Endometrial microvascular endothelial cells (primary cell): ENCODE measurements around the gene LMO3. TPM values are rescaled to one million over a fixed set of nuclear protein-coding genes. Genes with fewer than 3 reads are reported as not detected.
"Not testable (repeated sequence)": the region's sequence is repeated elsewhere in the genome, so short reads cannot be mapped to it uniquely, and the experiment has no call there.

Source experiments
- in situ Hi-C: cut with HindIII; loops from 2 replicates; pipeline ENCODE4 v1.10.0; 2017; ENCODE audit warnings: low sequenced_read_pairs, low pct_unique_long_range_greater_than_20kb; ENCODE audit errors: inconsistent ontology term
- total RNA-seq: library from RNA; depleted of rRNA; stranded (reverse); fragments of >200 nt; gene quantifications from one replicate; pipeline ENCODE4 v1.2.3, GENCODE V29; 2015; ENCODE audit errors: inconsistent ontology term

Gene LMO3
- total RNA-seq, 1 donor from 2014 or later, result not detected

DNA sequence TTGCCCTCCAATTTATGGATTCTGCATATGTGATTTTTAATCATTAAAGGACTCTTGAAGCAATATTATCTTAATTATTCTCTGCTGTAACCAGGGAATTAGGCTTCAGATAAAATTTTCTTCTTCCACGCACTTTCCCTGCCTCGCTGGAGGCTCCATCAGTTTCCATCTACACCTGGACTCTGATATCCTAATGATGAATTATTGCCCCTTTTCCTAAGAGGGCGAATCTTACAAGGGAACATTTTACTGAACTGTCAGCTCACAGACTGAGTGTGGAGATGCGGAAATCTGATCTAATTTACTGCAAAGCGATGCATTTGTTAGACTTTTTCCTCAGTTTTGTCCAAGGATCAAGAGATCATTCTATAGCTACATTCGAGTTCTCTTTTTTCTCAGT, 43.0 kb downstream of the LMO3 start:
- in situ Hi-C loops, result no loop called here

DNA sequence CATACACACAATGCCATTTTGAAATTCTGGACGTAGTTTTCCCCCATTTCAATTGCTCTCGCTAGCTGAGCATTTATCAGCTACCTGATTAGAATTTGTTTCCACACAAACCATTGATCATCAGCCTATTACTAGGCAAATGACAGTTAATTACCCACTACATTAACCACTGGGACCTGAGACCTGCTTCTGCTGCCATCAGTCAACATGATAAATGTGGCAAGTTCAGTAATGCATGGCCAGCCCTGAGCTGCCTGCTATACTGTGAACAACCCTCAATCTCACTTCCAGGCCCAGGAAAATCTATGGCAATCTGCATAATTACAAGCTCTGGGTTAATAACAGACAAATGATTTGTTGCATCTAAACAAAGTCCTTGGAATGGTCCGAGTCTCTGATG, 43.5 kb downstream of the LMO3 start:
- in situ Hi-C loops, result no loop called here

DNA sequence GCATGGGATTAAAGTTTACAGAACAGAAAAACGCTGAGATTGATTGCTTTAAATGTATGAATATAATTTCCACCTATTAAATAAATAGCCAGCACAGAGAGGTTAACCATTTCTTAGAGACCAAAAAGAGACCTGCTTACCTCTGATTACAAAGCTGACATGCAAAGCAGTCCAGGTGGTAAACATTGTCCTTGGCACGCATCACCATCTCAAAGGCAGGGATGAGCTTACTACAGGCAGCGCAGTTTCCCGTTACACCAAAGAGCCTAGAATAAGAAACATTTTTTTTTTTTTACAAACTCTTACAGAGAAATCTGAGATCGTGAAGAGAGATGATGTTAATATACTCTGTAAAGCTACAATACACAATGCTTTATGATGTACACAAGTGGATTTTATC, 45.7 kb downstream of the LMO3 start:
- in situ Hi-C loops, result no loop called here

DNA sequence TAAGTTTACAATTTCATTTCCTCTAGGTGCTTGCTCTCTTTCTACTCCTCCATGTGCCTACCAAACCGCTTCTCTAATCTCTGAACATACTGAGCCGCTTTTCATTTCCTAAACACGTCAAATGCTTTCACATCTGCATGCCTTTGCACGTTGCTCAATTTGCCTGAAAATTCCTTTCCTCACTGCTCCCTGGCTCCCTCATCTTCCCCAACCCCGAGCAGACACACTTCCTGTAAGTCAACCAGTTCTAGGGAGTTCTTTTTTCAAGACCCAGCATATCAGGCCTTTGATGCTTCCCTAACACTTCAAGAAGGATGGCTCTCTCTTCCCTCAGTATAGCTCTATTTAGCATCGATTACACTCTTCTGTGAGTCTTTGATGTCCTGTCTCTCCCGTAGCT, 50.3 kb downstream of the LMO3 start:
- in situ Hi-C loops, result no loop called here

DNA sequence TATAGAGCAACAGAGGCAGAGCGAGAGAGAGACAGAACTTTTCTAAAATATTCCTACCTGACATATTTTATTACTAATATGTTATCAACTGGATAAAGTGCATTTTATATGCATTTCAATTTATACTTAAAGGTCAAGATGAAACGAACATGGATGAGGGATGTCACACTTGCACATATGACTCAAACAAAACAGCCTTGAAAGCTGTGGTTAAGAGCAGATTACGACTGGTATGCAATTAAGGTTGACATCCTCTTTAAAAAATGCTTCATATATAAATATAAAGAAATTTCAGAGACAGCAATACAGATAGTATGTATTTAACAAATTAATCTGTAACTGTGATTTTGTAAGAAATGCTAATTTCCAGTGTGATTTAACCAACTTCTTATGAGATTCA, 52.5 kb downstream of the LMO3 start:
- in situ Hi-C loops, result no loop called here

DNA sequence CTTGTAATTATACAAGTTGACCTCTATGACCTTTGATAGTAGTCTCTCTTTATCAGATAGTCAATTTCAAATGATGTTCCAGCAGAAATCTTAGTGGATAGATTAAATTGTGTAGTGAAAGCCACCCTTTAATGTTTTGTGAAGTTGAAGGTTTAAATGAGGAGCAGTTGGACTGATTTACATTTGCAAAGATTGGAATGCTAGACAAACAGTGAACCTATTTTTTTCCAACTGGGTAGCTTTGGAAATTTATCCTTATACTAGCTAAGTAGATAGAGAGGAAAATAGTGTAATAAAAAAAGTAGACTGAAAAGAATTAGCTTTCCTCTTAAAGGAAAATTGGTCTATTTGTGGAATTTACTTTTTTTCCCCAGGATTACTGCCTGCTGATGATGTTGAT, 53.7 kb downstream of the LMO3 start:
- in situ Hi-C loops, result no loop called here

DNA sequence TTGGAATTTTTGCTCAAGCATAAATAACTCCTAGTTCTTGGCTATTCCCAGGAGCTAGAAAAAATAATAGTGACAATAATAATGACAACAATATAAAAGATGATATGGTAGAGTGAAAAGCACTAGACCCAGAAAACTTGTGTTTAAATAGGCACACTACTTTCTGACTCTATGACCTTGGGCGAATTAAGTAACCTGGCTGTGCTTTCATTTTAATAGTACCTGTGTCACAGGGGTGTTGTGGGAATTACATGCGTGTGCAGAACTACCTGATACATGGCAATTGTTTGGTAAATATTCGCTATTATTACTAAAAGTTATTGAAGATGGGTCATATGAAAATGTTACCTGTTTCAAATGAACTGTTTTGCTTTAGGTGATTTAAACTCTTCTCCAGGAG, 60.1 kb downstream of the LMO3 start:
- in situ Hi-C loops, result no loop called here

DNA sequence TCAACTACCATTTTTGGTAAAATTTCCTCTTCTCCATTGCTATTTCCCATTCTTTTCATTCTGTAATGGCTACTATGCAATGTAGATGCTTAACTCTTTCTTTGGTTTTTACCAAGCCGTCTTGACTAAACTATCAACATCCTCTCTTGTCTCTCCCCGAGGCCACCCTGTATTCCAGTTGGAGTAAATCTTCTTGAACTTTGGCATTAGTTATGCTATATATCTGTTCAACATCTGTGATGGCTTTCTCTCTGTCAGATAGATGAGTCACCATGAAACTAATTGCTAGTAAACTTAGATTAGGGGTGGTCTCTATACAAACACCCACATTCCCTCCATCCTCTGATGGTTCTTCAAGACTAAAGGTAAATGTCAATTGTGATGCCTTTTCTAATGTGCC, 63.4 kb downstream of the LMO3 start:
- in situ Hi-C loops, result no loop called here

DNA sequence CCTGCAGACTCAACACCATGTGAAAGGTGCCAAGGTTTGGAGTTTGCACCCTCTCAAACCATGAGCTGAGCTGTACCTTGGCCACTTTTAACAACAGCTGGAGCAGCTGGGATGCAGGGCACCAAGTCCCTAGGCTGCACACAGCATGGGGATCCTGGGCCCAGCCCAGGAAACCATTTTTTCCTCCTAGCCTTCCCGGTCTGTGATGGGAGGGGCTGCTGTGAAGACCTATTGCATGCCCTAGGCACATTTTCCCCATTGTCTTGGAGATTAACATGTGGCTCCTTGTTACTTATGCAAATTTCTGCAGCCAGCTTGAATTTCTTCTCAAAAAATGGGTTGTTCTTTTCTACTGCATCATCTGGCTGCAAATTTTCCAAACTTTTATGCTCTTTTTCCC, 68.3 kb downstream of the LMO3 start:
- in situ Hi-C loops, result not testable (repeated sequence)

DNA sequence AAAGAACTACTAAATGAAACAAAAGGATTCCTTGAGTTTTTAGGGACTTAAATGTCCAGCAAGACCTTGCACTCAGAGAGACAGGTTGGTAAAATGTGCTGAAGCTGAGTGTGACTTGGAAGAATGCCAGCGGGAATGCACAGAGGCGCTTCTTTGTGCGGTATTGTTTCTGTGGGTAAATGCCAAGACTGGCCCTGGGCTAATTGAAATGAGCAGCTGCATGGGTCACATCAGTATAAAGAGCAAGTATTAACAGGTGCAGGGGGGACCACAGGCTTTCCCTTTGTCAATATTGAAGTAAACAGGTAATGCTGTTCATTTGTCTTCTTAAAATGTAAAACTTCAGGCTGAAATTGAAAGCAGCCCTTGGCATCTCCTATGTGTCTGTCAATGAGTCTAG, 74.3 kb downstream of the LMO3 start:
- in situ Hi-C loops, result no loop called here

DNA sequence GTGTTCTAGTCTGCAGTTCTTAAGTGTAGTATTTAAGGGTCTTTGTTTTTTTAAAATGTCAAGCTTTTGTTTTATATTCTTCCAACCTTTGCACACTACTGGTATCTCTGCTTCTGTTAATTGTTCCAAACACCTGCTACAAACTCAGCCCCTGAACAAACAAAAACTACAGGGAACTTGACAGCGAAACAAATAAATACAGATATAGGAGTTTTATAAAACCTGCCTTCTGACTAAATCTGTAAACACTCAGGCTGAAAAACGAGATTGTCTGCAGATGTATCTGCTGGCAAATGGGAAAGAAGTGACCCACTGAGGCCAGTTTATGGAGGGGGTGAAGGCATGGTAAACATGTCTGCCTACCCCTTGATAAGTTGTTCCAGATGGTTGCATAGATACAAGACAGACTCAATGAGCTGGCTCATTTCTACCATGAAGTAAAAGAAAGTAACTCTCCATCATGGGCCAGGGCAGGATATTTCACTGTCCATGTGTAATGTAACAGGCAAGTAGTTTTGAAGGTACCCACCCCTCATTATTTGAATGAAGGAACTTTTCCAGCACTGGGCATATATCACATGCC, 75.6 kb downstream of the LMO3 start:
- in situ Hi-C loops, result no loop called here

DNA sequence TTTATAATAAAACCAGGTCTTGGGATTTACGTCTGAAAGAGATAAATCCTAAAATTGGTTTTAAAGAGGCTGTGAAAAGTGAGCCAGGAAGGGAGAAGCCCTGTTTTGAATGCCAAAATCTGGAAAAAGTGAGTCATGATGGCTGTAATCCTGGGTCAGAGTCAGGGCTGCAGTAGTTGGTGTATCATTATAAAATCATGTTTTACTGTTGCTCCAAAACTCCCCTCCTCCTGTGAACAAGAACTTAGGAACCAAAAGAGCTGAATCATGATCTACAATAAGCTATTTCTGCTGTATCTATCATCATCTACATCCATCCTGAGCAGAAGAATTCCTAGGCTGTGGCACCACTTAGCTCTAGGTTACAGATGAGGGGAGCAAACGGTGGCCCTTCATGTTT, 79.3 kb downstream of the LMO3 start:
- in situ Hi-C loops, result no loop called here

DNA sequence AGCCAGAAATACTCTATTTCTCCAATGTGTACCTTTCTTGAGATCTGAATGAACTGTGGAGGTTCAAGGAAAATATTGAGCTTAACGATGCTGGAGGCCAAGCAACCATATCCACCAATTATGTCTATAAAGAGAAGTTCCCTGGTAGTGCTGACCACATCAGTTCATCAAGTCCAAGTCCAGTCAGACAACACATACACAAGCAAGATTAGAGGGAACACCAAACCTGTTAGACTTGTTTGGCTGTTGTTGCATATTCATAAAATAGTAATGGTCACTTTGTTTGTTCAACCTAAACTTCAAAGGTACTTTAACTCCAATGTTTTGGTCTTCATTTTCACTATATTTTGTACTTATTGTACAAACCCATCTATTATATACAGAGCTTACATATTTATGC, 81.6 kb downstream of the LMO3 start:
- in situ Hi-C loops, result no loop called here

DNA sequence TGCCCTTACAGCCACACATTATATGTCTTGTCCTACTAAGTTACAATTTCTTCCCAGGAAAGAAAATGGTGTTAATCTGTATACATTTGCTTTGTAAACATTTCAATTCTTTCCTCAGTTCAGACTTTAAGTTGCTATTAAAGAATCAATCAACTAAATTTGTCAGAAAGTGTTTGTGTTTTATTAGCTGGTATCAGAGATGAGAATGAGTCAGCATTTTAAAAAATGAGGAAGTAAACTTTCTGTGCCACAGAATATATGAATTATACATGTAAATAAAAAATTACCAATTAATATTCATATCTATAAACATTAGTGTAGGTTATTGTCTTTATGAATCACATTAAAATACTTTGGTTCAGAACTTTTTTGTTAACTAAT, 82.0 kb downstream of the LMO3 start:
- in situ Hi-C loops, result no loop called here

DNA sequence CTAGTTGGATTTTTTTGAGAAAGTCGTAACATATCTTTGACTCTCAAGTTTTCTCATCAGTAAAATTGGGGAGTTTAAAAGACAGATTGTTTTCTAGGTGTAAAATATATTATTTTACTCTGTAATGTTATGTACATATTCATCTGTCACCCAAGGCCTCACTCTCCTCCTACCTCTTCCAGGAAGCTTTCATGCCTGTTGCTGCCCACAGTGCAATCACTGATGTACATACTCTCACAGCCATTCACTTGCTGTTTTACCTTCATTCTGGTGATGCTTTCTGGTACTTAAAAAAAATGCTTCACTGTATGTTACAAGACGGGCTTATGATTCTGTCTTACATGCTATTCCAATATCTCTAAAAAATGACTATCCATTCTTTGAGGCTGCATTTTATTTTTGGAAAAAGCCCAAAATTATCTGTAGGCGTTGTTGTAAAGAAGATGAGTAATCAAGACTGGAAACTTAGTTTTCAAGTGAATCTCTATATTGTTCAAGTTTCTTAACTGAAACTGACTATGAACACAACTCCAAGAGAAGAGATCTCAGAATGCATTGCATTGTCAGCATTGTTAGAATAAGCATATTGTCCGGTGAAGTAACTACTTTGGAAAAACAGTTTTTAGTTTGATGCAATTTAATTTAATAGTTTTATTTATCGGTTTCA, 82.5 kb downstream of the LMO3 start:
- in situ Hi-C loops, result no loop called here

DNA sequence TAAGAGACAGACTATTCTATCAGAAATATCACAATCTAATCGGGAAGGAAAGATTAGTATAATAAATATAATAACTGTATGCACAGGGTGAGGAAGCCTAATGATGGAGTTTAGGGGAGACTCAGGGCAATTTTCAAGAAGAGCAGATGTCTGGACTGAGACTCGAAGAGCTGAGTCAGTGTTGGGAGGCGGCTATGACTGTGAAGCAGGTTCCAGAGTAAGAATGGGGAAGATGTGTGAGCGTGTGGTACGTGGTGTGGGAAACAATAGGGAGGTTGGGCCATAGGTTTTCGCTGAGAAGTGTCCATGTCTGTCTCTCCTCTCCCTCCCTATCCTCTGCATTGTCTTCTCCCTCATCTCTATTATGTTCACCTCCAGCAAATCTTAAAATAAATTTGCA, 85.6 kb downstream of the LMO3 start:
- in situ Hi-C loops, result no loop called here

DNA sequence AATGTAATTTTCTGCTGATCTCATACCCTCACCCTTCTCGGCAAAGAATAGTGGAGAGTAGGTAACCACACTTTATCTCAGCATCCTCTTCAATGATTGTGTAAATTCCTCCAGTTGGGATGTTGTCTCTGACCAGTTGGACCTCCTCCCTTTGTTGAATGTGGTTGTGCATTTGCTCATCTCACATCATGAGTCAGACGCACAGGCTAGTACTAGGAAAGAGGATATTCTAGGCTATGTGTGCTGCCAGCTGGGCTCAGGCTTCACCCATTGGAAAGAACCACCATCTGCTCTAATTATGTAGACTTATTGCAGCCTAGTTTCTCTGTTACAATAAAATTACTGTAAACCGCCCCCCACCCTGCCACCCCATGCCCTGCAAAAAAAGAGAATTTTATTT, 90.3 kb downstream of the LMO3 start:
- in situ Hi-C loops, result no loop called here

DNA sequence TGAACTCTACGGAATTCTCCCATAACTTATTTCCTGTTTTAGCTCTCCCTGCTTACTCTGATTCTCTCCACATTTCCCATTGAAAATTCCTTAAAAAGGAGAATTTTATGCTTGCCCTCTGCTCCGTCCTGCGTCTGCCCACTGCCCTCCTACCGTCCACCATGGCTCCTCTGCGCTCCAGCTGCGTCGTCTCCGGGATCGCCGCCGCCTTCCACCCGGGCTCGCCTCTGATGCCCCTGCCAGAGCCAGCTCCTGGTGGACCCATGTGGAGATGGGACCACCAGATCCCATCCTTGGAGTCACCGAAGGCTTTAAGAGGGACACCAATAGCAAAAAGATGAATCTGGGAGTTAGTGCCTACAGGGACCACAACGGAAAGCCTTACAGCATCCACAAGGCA, 92.7 kb downstream of the LMO3 start:
- in situ Hi-C loops, result no loop called here

DNA sequence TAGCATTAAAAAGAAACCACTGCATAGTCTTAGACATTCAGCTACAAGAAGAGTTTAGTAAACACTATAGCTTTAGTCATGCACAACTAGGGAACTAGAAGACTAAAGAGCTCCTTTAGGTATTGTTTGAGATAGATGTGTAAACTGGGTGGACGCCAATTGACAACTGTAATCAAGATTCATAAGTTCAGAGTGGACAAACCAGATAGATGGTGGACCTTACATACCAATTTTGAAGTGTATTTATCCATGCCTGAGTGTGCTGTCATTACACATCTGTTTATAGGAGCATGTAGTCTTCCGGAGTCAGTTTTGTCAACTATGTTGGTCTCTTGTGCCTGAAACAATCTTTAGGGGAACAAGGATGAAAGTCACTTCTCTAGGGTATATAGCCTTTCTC, 96.6 kb downstream of the LMO3 start:
- in situ Hi-C loops, result no loop called here

DNA sequence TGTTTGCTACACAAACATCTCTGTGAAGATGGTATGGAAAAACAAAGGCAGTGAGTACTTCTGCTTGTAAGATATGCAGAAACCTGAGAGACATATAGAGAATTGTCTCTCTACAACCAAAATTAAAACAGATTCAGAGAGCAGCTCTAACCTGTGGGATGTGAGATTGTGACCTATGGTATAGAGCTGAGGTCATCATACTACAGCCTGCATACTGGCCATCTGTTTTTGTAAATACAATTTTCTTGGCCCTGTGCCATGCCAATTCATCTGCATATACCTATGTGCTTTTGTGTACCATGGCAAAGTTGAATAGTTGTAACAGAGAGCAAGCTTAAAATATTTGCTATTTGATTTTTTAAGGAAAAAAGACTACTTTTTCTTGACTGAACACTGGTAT, 99.6 kb downstream of the LMO3 start:
- in situ Hi-C loops, result no loop called here

DNA sequence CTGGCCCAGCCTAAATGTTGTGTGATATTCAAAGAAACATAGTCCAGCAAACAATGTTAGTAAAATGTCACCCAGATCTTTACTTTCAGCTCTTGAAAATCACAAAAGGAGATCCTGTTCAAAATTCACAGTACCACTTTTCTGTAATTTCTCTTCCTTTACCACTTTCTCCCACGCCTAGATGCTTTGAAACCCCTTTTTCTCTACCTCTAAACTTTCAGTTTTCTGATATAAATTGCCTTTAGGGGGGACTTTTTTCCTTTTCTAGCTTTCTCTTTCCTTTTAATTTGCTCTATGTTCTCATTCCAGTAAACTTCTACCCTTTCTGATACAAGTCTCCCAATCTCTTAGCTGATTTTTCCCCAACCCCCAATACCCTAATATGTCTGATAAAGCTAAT, 101.8 kb downstream of the LMO3 start:
- in situ Hi-C loops, result no loop called here
